Stimulated activated CD8-positive, alpha-beta memory T cell treated with anti-CD3 and anti-CD28 coated beads, Interleukin-12 subunit alpha, Interleukin-12 subunit beta, amount 100 ng/mL, for 4 hours (primary cell): Measurements from ENCODE around the gene UPP1.

ENCODE experiments used
- DNase-seq: peaks from one replicate; pipeline ENCODE4 v3.0.0-alpha.2; 2020; ENCODE audit warnings: low read depth

Gene UPP1

DNA sequence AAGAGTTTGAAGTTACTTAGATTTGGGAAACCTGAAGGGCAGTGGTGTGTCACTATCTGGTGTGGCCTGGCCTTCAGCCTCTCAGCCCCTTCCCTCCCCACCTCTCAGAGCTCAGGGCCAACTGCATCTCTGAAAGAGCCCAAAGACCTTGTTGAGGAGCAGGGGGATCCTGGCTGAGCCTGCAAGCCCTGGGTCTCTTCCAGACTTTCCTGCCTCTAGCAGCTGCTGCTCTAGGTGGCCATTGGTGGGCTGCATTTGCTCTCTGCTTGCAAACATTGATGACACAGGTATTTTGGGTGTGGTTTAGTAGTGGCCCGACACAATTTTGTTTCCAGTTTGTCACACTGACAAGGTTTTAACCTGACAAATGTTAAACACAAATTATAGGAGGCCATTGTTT lies 3.1 kb upstream of the UPP1 start:
- DNase-seq: no peak

DNA sequence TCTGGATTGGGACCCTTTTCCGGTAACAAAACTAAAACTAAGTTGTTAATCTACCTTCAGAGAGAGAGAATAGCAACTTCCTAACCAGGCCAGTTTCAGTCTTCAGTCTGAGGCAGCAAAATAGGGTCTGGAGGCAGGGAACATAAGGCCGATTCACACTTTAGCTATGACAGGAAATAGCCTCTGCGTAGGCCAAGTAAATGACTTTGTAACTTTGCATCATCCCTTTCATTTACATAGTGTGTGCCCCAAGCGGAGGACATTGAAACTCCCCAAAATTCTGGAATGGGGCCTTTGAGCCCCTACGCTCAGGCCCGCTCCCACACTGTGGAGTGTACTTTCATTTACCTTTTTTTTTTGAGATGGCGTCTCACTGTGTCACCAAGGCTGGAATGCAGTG lies 1.7 kb upstream of the UPP1 start:
- no peak for DNase-seq

DNA sequence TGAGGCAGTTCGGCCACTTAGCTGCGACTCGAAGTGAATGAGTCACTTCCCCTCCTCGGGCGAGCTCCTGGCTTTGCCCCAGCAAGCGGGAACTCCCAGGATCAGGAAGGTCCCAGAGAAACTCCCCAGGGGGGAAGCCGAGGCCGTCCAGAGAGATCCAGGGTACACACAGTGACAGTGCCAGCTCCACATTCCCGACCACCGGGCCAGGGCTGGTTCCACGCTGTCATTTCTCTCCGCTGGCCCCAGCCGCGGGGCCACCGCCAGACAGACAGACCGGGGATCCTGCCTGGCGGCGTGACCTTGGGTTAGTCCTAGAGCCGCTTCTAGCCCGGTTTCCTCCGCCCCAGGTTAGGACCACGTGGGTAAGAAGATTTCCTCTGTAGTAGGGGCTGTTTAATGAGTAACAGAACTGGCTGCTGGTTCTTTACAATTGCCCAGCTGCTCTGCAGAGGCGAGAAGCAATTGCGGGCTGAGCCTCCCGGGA lies 463 bp upstream of the UPP1 start:
- no peak for DNase-seq

DNA sequence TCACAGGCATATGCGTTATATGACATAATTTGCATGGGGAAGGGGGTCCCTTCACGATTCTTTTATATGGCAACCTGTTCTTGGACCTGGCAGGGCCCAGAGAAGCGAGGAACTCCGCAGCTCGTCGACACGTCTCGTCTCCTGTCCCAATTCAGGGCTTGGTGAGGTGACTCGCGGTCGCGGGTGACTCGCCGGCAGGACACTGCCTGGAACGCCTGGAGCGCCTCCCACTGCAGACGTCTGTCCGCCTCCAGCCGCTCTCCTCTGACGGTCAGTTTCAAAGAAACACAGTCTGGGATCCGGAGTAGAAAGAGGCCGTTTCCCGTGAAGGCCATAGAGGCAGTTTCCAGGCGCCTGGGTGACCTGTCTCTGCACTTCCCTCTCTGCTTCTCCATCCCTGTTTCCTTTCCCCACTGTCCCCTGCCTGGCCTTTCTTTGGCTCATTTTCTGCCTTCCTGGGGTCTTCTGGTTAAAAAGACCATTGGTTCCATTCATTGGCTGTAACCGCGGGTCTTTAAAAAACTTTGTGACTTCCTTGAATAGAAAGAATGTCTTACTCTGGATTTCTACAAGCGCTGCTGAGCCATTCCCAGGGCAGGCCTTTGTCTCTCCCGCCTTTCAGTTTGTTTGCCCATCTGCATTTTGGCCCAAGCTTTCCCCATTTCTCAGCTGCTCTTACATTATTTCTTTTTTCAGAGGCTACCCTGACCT lies 1.2 kb downstream of the UPP1 start:
- no peak for DNase-seq

DNA sequence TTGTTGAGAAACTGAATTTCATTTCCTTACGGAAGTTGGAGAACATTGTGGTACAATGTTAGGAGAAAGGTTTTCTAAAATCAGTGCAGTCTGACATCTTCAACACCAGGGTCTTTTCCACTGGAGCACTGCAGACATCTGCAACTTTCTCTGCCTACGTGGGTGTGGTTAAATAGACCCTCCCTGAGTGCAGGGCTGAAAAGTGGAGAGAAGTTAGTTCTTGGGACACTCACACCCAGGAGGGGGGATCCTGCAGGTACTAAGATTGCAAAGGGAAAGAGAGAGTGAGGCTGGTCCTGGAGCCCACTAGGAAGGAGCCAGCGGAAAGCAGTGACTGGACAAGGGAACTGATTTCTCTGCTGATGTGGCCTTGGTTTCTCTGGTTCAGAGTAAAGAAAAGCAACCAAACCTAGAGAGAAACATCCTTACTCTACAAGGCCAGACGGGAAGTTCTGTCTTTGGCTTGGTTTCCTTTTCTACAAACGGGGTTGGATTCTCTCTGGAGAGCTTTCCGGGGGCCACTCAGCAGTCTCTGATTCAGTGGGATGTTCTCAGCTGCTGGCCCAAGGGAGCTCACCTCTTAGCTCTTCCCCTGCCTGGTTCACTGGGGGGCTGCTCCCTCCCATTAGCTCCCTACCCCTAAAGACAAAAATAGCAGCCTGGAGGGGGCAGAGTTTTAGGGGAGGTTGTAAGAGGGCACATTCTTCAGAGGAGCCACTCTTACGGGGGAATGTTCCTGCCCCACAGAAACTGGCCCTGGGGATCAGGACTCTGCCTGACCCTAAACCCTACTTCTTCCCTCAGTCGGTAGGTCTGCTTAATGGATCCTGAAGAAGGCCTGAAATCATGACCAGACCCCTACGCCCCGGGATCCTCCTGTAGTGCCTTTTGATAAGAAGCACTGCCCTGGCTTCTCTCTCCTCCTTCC lies 2.7 kb downstream of the UPP1 start:
- no peak for DNase-seq

DNA sequence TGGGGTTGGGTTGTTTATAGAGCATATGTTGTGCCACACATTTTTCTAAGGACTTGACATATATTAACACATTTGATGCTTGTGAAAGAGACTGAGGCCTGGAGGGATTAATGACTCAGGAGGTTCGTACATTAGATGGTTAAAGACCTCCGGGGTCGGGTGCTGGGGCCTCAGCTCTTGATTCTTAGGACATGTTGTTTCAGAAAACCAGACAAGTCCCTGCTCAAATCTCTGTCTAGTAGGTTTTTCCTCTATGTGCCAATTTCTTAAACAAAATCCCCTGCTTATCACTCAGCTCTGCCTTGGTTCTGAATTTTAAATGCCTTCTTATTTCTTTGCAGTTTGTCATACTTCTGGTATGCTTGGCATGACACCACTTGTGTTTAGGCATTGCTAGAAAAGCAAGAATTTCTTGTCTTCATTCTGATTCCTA lies 5.8 kb downstream of the UPP1 start:
- DNase-seq: no peak

DNA sequence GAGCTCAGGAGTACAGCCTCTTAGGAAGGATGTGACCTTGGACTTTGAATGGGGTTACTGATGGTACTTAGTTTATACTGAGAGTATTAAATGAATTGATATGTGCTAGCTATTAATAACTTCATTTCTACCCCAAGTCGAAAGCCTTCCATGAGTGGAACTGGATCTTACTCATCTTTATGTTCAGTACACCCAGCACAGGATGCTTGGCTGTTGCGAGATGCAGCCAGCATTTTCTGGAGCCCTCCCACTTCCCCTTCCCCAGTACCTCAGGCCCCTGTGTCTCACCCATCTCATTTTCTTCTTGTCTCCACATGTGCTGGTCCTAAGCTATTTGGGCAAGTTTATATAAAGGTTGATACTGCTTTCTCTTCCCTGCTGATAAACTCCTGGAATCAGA lies 7.2 kb downstream of the UPP1 start:
- DNase-seq: no peak

DNA sequence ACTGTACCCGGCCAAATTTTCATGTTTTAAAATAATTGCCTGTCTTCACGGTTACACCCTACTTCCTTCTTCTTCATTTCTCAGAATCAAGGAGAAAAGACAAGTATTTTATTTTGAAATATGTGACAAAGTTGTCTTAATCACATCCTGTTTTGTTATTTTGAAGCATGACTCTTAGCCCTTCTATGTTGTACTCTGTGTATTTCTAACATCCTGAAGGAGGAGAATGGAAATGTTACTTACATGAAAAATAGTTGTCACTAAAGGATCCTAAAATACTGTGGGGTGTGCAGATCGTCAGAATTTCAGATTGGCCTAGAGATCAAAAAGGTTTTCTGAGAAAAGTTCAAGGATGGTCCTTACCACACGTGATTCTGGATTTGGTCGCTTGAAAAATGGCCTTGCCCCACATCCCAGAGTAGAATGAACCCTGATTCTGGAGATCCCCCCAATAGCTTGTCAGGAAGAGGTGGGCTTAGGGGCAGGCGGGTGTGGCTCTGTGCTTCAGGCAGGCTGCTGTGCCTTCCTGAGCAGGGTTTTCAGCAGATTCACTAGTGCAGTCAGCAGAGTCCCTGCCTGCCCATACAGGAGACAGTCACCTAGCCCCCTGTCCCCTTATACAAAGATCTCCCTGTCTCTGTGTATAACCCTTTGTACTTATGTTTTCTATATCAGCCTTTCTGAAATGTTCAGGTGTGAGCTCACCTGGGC lies 8.6 kb downstream of the UPP1 start:
- DNase-seq: no peak

DNA sequence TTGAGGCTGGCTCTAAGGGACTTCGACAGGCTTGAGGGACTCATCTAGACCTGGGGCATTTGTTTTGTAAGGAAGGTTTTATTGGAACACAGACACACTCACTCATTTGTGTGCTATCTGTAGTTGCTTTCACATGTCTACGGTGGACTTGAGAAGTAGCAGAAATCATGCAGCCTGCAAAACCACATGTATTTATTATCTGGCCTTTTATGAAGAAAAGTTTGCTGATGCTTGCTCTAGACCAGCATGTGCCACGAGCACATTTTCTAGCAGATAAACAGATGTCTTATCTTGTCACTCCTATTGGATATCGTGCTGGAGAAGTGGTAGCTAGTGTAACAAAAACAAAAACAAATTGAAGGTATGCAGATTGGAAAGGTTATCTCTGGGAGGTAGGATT lies 9.8 kb downstream of the UPP1 start:
- DNase-seq: no peak

DNA sequence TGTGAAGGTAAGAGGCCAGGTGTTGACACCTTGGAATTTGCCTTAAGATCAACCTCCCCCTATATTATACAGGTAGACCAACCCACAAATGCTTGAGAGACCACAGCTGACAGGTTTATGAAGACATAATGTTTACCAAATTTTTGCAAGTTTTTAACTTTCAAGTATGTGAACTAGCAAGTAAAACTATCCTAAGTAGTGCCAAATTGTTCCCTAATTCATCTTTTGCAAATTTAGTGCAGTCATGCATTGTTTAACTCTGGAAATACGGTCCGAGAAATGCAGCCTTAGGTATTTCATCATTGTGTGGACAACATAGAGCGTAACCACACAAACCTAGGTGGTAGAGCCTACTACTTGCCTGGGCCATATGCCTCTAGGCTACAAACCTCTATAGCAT lies 10.7 kb downstream of the UPP1 start:
- no peak for DNase-seq

DNA sequence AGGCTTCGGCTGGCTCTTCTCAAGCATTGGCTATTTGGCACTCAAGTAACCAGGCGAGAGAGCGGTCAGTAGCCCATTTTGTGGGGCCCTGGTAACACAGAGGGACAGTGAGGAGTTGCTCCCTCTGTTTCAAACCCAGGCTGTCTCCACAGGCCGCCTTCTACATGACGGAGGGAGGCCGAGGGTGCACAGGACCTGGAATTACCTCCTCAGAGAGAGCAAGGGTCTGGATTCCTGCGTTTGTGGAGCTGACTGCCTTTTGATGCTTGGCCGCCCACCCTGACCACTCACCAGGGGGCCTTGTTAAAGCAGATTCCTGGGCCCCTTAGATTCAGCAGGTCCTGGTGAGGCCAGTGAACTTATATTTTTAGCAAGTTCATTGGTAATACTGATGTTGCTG lies 12.3 kb downstream of the UPP1 start:
- DNase-seq: no peak

DNA sequence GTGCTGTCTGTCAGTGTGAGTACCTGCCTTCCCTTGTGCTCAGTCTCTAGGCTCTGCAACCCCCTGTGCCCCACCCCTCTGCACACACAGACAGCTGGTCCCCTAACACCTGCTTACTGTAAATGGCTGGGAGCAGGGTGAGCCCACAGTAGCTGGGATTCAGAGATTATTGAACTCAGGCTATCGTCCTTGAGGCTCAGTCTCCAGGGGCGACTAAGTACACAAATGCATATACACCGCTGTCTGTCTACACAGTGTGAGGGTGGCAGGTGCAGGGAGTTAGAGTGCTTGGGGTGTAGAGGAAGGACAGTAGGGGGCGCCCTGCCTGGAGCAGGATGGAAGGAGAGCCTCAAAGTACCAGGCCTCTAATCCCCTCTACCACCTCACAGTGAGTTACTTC lies 12.9 kb downstream of the UPP1 start:
- no peak for DNase-seq

DNA sequence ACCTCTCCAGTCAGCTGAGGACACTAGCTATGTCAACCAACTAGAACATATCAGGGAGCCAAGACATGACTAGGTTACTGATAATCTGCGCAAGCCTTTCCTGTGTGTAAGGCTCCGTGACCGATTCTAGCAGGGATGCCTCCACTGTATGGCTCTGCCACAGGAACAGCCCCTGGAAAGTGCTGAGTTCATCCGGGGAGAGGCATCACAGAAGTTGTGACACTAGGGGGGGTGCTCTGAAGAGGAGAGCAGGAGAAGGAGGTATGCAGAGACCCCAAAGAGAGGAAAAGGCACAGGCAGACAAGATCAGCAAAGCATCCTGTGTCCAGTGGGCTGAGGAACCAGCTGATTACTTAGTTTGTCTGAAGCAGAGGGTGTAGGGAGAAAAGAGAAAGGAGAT lies 13.5 kb downstream of the UPP1 start:
- DNase-seq: no peak

DNA sequence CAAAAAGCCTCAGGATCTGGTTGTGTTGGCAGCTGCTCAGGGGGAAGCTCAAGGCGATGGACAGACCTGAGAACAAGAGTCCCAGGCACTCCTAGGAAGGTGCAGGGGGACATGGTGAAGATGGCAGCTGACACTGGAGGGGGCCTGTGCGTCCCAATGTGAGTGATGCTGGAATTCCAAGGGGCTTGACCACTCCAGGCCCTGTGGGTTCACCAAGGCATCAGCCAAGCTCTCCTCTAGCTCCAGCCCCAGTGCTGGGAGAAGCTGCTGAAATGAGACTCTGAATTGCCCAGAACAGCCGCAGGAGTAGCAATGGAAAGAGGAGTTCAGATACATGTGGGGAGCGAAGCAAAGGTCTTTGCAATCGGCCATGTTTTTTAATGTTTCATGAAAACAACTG lies 16.0 kb downstream of the UPP1 start:
- DNase-seq: no peak

DNA sequence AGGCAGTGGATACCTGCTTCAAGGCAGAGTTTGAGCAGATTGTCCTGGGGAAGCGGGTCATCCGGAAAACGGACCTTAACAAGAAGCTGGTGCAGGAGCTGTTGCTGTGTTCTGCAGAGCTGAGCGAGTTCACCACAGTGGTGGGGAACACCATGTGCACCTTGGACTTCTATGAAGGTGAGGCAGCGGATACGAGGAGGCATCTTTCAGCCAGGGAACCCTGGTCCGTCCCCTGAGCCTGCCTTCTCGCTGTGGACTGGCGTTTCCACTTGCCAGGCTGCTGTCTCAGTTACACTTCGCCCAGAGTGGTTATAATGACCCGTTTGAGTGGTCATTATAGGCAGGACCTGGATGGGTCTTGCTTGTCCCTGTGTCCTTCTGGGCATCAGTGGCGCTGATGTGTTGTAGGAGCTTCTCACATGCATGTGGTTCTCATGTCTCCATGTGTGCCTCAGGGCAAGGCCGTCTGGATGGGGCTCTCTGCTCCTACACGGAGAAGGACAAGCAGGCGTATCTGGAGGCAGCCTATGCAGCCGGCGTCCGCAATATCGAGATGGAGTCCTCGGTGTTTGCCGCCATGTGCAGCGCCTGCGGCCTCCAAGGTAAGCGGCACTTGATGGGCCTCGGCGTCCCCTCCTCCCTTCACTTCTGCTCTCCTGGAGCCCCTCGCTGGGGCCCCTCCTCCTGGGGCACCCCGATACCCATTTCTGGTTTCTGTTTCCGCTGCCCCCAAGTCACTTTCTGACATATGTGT lies 18.0 kb downstream of the UPP1 start:
- DNase-seq: no peak

DNA sequence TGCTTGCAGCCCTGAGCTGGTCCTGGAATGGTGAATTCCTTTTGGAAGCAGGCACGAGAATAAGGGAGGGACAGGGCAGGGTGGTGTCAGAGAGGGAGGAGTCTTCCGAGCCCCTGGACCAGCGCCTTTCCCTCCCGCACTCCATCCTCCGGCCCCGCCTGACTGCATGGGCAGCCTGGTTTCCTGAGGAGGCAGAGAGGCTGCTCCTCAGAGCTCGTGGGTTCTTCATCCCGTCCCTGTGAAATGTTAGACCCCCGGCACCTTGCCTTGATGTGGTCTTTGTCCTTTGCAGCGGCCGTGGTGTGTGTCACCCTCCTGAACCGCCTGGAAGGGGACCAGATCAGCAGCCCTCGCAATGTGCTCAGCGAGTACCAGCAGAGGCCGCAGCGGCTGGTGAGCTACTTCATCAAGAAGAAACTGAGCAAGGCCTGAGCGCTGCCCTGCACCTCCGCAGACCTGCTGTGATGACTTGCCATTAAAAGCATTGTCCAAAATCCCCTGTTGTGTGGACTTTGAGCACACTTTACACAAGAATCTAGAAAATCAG lies 18.9 kb downstream of the UPP1 start:
- DNase-seq: no peak

DNA sequence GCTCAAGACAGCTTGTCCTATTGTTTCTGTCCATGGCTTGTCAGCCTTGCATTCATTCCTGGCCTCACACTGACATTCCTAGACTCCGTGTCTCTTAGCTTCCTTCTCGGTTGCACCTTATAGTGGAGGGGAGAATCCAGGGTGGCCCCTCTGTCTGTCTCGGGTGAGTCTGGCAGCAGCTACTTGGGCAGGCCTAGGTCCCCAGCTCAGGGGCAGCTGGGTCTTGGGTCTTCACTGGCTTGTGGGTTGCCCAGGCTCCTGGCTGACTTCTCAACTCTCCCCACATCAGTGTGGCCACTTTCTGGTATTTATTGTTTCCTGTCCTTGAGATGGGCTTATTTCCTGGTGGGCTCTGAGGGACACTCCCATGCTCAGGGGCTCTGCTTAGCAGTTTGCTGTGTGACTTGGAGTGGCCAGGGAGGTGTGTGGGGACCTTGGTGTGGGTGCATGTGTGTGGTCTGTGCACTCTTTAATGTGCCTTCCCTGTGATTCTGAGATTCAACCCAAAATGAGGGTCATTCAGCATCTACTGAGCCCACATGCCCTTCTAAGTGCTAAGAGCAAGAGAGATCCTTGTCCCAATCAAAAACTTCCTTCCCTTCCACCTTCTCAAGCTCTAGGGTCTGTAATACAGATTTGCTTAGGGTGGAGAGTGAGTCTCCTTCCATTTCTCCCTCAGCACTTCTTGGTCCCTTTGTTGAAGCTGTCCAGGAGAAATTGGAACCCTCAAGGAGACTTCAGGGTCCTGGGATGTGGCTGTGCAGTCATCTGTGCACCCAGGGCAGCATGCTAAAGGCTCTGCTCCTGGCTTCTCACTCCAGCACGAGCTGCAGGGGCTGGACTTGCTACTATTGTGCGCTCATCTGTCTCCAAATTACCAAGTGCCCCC lies 20.1 kb downstream of the UPP1 start:
- DNase-seq: no peak

DNA sequence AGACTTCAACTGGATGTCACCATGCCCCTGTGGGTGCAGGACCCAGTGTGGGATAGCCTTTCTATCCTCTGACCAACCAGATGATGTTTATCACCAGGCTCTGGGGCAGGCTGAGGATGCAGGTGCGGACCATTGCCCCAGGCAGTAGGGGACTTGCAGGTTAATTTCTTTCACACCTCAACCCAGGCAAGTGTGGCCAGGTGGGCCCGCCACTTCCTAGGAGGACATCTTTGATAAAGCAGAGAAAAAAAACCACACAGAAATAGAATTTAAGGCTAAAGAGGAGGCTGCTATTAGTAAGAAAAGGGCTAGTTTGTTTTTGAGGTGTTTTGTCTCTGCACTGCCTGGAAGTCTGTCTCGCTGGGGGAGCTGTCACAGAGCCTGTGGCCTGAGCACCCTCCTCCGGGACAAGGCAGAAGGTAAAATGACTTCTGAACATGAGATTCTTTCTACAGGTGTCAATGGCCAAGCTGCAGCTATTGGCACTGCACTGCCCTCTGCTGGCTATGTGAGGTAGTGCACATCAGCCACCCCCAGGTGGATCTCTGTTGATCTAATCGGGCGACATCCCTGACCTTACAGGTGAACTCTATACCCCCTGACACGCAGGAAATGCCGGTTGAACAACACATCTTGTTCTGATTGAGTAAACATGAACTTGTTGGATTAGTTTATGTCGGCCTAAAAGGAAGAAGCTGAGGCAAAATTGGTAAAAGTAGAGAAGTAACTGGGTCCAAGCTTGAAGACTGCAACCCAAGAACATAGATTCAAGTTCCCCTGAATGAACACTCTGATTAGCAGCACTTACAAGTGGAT lies 21.0 kb downstream of the UPP1 start:
- DNase-seq: peak; percentile 71

DNA sequence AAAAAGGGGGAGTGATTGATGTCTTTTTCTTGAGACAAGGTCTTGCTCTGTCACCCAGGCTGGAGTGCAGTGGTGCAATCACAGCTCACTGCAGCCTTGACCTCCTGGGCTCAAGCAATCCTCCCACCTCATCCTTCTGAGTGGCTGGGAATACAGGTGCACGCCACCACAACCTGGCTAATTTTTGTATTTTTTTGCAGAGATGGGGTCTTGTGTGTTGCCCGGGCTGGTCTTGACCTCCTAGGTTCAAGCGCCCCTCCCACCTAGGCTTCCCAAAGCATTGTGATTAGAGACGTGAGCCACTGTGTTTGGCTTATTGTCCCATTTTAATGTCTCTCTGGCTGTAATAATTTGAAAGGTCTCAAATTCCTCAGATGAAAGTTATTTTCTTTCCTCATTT lies 21.8 kb downstream of the UPP1 start:
- no peak for DNase-seq

DNA sequence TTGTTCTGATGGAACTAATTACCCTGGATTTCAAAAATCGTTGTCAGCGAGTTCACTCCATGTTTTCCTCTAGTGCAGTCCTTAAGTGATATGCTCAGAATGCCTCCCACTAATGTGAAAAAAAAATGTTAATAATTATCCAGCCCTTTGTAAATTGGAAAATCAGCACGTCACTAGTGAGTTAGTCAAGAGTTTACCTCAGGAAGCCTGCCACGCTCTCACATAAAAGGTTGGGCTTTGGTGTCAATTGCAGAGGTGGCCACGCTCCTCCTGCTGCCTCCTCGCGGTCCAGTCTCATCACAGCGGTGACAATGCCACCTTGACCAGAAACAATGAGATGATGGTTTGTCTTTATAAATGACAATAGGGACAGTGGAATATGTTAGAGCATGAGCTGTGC lies 22.5 kb downstream of the UPP1 start:
- no peak for DNase-seq
